ENCODE results near the gene MTX3.

Gene MTX3

GRCh38 chr5:80035839-80036238 is 44.8 kb upstream of the MTX3 start:
- no peak overlapping the region for H4K91ac ChIP-seq (ENCODE audit: low read depth, low read length)
- H2BK120ac ChIP-seq (ENCODE audit: insufficient read depth, low read length, poor library complexity), result no peak overlapping the region
- H3K14ac ChIP-seq (ENCODE audit: low read length), result no peak overlapping the region
- H3K9ac ChIP-seq (ENCODE audit: low read length), result no peak overlapping the region
- H3K23ac ChIP-seq (ENCODE audit: low read length), result no peak overlapping the region
- H3K18ac ChIP-seq (ENCODE audit: low read length), result no peak overlapping the region
- no peak overlapping the region for H2BK12ac ChIP-seq (ENCODE audit: low read length)
- no peak overlapping the region for H3K4me2 ChIP-seq (ENCODE audit: low read length)
- H3K27ac ChIP-seq (ENCODE audit: low read depth, low read length), result no peak overlapping the region
- H3K79me1 ChIP-seq (ENCODE audit: low read length), result no peaks in the 10 kb centered on the region
- no peaks in the 10 kb centered on the region for H3K79me2 ChIP-seq (ENCODE audit: control insufficient read depth, insufficient read depth, low read length, poor library complexity)
- no peak for DNase-seq
- H4K8ac ChIP-seq (ENCODE audit: low read depth, low read length), result no peak overlapping the region
- no peaks in the 10 kb centered on the region for H3K36me3 ChIP-seq (ENCODE audit: control insufficient read depth in 1 of 2, insufficient read depth in 2 of 2, low read length in 2 of 2)
- H4K12ac ChIP-seq (ENCODE audit: low read depth, low read length), result no peak overlapping the region
- H3K27me3 ChIP-seq (ENCODE audit: insufficient read depth, low read length), result peaks cover 27% of the 10 kb centered on the region
- WGBS (ENCODE audit: extremely low coverage, insufficient coverage, insufficient read length), result no CpG with 5 or more reads among the region's 7 CpGs
- H2AFZ ChIP-seq (ENCODE audit: insufficient read depth, low read length, poor library complexity), result no peak overlapping the region
- no peak overlapping the region for H2BK5ac ChIP-seq (ENCODE audit: low read depth, low read length, poor library complexity)
- H3K4ac ChIP-seq (ENCODE audit: low read depth, low read length), result no peak overlapping the region
- H3K4me3 ChIP-seq (ENCODE audit: low read depth, low read length), result no peak overlapping the region
- no peaks in the 10 kb centered on the region for H3K9me3 ChIP-seq (ENCODE audit: insufficient read depth, low read depth, low read length)
- H3K4me1 ChIP-seq (ENCODE audit: control insufficient read depth in 1 of 2, insufficient read depth in 2 of 2, low read length in 2 of 2), result peaks cover 4 to 7% of the 10 kb centered on the region in 2 experiments
- H2AK5ac ChIP-seq (ENCODE audit: low read length), result no peak overlapping the region

GRCh38 chr5:80034962-80035821 is 44.1 kb upstream of the MTX3 start, which contains the start of gene THBS4:
Gene THBS4 (plus strand): TSS chr5:80035348. CDS start chr5:80035538, 190 bp downstream.
- Histone ChIP-seq H3K9ac (ENCODE audit: low read length) (no peak within 1 kb of the TSS), H3K79me2 (ENCODE audit: control insufficient read depth, insufficient read depth, low read length, poor library complexity) (no peaks in the 10 kb centered on the region), H2BK120ac (ENCODE audit: insufficient read depth, low read length, poor library complexity) (no peak within 1 kb of the TSS), H2AFZ (ENCODE audit: insufficient read depth, low read length, poor library complexity) (peak within 1 kb of the TSS; percentile 8), H3K4ac (ENCODE audit: low read depth, low read length) (no peak within 1 kb of the TSS), H2AK5ac (ENCODE audit: low read length) (no peak within 1 kb of the TSS), H3K23ac (ENCODE audit: low read length) (peak within 1 kb of the TSS; percentile 91), H3K18ac (ENCODE audit: low read length) (no peak within 1 kb of the TSS), H3K36me3 (ENCODE audit: control insufficient read depth in 1 of 2, insufficient read depth in 2 of 2, low read length in 2 of 2) (no peaks in the 10 kb centered on the region), H4K91ac (ENCODE audit: low read depth, low read length) (no peak within 1 kb of the TSS), H4K12ac (ENCODE audit: low read depth, low read length) (no peak within 1 kb of the TSS), H3K79me1 (ENCODE audit: low read length) (no peaks in the 10 kb centered on the region), H2BK12ac (ENCODE audit: low read length) (no peak within 1 kb of the TSS), H3K9me3 (ENCODE audit: insufficient read depth, low read depth, low read length) (no peaks in the 10 kb centered on the region), H3K27me3 (ENCODE audit: insufficient read depth, low read length) (peaks cover 27% of the 10 kb centered on the region), H3K4me1 (ENCODE audit: control insufficient read depth in 1 of 2, insufficient read depth in 2 of 2, low read length in 2 of 2) (peaks cover 4 to 7% of the 10 kb centered on the region in 2 experiments), H3K4me2 (ENCODE audit: low read length) (peak within 1 kb of the TSS; percentile 92), H3K4me3 (ENCODE audit: low read depth, low read length) (peak within 1 kb of the TSS; percentile 65), H3K27ac (ENCODE audit: low read depth, low read length) (no peak within 1 kb of the TSS), H2BK5ac (ENCODE audit: low read depth, low read length, poor library complexity) (no peak within 1 kb of the TSS), H4K8ac (ENCODE audit: low read depth, low read length) (no peak within 1 kb of the TSS), H3K14ac (ENCODE audit: low read length) (peak within 1 kb of the TSS; percentile 20)
- WGBS (ENCODE audit: extremely low coverage, insufficient coverage, insufficient read length), result no CpG with 5 or more reads among the region's 76 CpGs
- no peak for DNase-seq

DNA sequence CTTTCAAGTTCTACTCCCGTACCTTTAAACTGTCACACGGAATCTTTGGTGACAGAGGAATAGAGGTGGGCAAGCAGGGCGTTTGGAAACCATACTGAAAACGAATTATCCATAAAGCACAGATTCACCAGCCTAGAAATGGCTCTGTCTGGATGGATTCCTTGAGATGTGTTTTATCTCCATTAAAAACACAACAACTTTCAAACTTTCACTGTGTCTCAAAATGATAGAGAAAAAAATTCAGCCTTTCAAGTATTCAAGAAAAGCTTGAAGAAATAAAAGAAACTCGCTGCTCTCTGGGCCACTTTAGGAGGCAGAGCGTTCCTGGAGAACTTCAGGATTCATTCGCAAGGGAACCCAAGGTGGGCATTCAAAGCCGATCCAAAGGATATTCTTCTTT is 43.5 kb upstream of the MTX3 start:
- Histone ChIP-seq H3K36me3 (ENCODE audit: control insufficient read depth in 1 of 2, insufficient read depth in 2 of 2, low read length in 2 of 2) (no peaks in the 10 kb centered on the region), H4K8ac (ENCODE audit: low read depth, low read length) (no peak overlapping the region), H3K14ac (ENCODE audit: low read length) (no peak overlapping the region), H3K79me2 (ENCODE audit: control insufficient read depth, insufficient read depth, low read length, poor library complexity) (no peaks in the 10 kb centered on the region), H2AK5ac (ENCODE audit: low read length) (no peak overlapping the region), H3K23ac (ENCODE audit: low read length) (no peak overlapping the region), H2BK120ac (ENCODE audit: insufficient read depth, low read length, poor library complexity) (no peak overlapping the region), H3K9me3 (ENCODE audit: insufficient read depth, low read depth, low read length) (no peaks in the 10 kb centered on the region), H2AFZ (ENCODE audit: insufficient read depth, low read length, poor library complexity) (peak overlapping the region; percentile 6), H2BK5ac (ENCODE audit: low read depth, low read length, poor library complexity) (no peak overlapping the region), H3K4me3 (ENCODE audit: low read depth, low read length) (no peak overlapping the region), H3K27ac (ENCODE audit: low read depth, low read length) (no peak overlapping the region), H3K4me1 (ENCODE audit: control insufficient read depth in 1 of 2, insufficient read depth in 2 of 2, low read length in 2 of 2) (peaks cover 4 to 7% of the 10 kb centered on the region in 2 experiments), H4K91ac (ENCODE audit: low read depth, low read length) (no peak overlapping the region), H2BK12ac (ENCODE audit: low read length) (no peak overlapping the region), H4K12ac (ENCODE audit: low read depth, low read length) (no peak overlapping the region), H3K79me1 (ENCODE audit: low read length) (no peaks in the 10 kb centered on the region), H3K18ac (ENCODE audit: low read length) (no peak overlapping the region), H3K4me2 (ENCODE audit: low read length) (peak overlapping the region; percentile 92), H3K9ac (ENCODE audit: low read length) (no peak overlapping the region), H3K4ac (ENCODE audit: low read depth, low read length) (no peak overlapping the region), H3K27me3 (ENCODE audit: insufficient read depth, low read length) (peaks cover 27% of the 10 kb centered on the region)
- DNase-seq, result no peak
- WGBS (ENCODE audit: extremely low coverage, insufficient coverage, insufficient read length), result no CpG with 5 or more reads among the region's 8 CpGs

DNA sequence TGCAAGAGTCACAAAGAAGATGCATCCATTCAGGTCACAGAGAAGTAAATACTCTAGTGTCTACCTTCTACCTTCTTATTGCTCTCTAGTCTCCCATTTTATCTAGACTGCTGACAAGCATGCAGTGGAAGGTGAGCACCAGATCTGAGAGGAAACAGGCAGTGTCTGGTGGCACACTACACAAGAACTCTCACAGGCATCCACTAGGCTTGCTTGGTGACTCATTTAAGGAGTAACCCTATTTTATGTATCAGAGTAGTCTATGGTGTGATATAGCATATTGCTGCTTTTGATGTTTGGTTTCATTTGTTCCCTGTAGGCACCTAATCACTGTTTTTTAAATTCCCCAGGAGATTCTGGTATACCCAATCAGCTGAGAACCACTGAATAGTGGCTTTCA is 42.5 kb upstream of the MTX3 start:
- no peak overlapping the region for H2AK5ac ChIP-seq (ENCODE audit: low read length)
- H3K4ac ChIP-seq (ENCODE audit: low read depth, low read length), result no peak overlapping the region
- H3K27me3 ChIP-seq (ENCODE audit: insufficient read depth, low read length), result peaks cover 27% of the 10 kb centered on the region
- no peak overlapping the region for H2BK120ac ChIP-seq (ENCODE audit: insufficient read depth, low read length, poor library complexity)
- no peak overlapping the region for H3K4me2 ChIP-seq (ENCODE audit: low read length)
- H2BK12ac ChIP-seq (ENCODE audit: low read length), result no peak overlapping the region
- no peak overlapping the region for H4K8ac ChIP-seq (ENCODE audit: low read depth, low read length)
- no peak overlapping the region for H3K14ac ChIP-seq (ENCODE audit: low read length)
- H4K12ac ChIP-seq (ENCODE audit: low read depth, low read length), result no peak overlapping the region
- H2BK5ac ChIP-seq (ENCODE audit: low read depth, low read length, poor library complexity), result no peak overlapping the region
- H3K9ac ChIP-seq (ENCODE audit: low read length), result no peak overlapping the region
- no peak overlapping the region for H3K18ac ChIP-seq (ENCODE audit: low read length)
- no peaks in the 10 kb centered on the region for H3K36me3 ChIP-seq (ENCODE audit: control insufficient read depth in 1 of 2, insufficient read depth in 2 of 2, low read length in 2 of 2)
- no peak for DNase-seq
- H2AFZ ChIP-seq (ENCODE audit: insufficient read depth, low read length, poor library complexity), result no peak overlapping the region
- peaks cover 4 to 7% of the 10 kb centered on the region in 2 experiments for H3K4me1 ChIP-seq (ENCODE audit: control insufficient read depth in 1 of 2, insufficient read depth in 2 of 2, low read length in 2 of 2)
- H3K23ac ChIP-seq (ENCODE audit: low read length), result no peak overlapping the region
- no peaks in the 10 kb centered on the region for H3K79me2 ChIP-seq (ENCODE audit: control insufficient read depth, insufficient read depth, low read length, poor library complexity)
- H3K4me3 ChIP-seq (ENCODE audit: low read depth, low read length), result no peak overlapping the region
- no peak overlapping the region for H4K91ac ChIP-seq (ENCODE audit: low read depth, low read length)
- no peaks in the 10 kb centered on the region for H3K79me1 ChIP-seq (ENCODE audit: low read length)
- H3K9me3 ChIP-seq (ENCODE audit: insufficient read depth, low read depth, low read length), result no peaks in the 10 kb centered on the region
- no peak overlapping the region for H3K27ac ChIP-seq (ENCODE audit: low read depth, low read length)
